ENCODE results near the gene ZMIZ1. TPM values are rescaled to one million over a fixed set of nuclear protein-coding genes. Genes with fewer than 3 reads are reported as not detected.

The ZMIZ1 gene
- total and polyA plus RNA-seq, 2 donors (not counting 1 experiment from before 2014, with no cell fraction given): 6.3 to 30.6 TPM

- H3K27me3 ChIP-seq (ENCODE audit: control insufficient read depth, insufficient read depth, low read length): peaks cover under 1% of the 10 kb centered on the region
- DNase-seq (ENCODE audit: low read depth in 2 of 2): peak in 1 of 2 donors; percentile 38
- H2AFZ ChIP-seq (ENCODE audit: low read length): no peak overlapping the region
- no peaks in the 10 kb centered on the region for H3K79me2 ChIP-seq (ENCODE audit: control insufficient read depth, insufficient read depth, low read length)
- H3K4me2 ChIP-seq (ENCODE audit: extremely low read depth, insufficient read depth, low read length): no peak overlapping the region
- H3K36me3 ChIP-seq (ENCODE audit: control insufficient read depth, insufficient read depth, low read length): no peaks in the 10 kb centered on the region
- no peak overlapping the region for H3K9ac ChIP-seq (ENCODE audit: insufficient read depth, low read length)
- H3K4me1 ChIP-seq (ENCODE audit: control insufficient read depth, extremely low read depth, insufficient read depth, low read length): no peaks in the 10 kb centered on the region
- no peaks in the 10 kb centered on the region for H3K9me3 ChIP-seq (ENCODE audit: control insufficient read depth, insufficient read depth, low read depth, low read length)
- no peak overlapping the region for H3K4me3 ChIP-seq (replicated peaks in 1 of 4; ENCODE audit: control extremely low read depth in 1 of 4, insufficient read depth in 1 of 4, low read depth in 3 of 4, low read length in 4 of 4)
- H4K20me1 ChIP-seq (ENCODE audit: control insufficient read depth, extremely low read depth, insufficient read depth, low read length): no peaks in the 10 kb centered on the region
- H3K27ac ChIP-seq (ENCODE audit: insufficient read depth, low read length): no peak overlapping the region
- TF ChIP-seq EZH2 (IDR thresholded peaks at IDR 0.05; ENCODE audit: low read length, missing control alignments) (no peak), CTCF (conservative IDR thresholded peaks at IDR 0.05 in 1 of 2, IDR thresholded peaks at IDR 0.05 in 1 of 2; ENCODE audit: low read depth in 1 of 2, low read length in 2 of 2) (no peak)
Observed at GRCh38 chr10:79049931-79050895, 18.6 kb upstream of the ZMIZ1 start.

- DNase-seq (ENCODE audit: low read depth in 2 of 2): no peak
- TF ChIP-seq CTCF (conservative IDR thresholded peaks at IDR 0.05 in 1 of 2, IDR thresholded peaks at IDR 0.05 in 1 of 2; ENCODE audit: low read depth in 1 of 2, low read length in 2 of 2) (no peak), EZH2 (IDR thresholded peaks at IDR 0.05; ENCODE audit: low read length, missing control alignments) (no peak)
- Histone ChIP-seq H4K20me1 (ENCODE audit: control insufficient read depth, extremely low read depth, insufficient read depth, low read length) (no peaks in the 10 kb centered on the region), H3K27me3 (ENCODE audit: control insufficient read depth, insufficient read depth, low read length) (no peaks in the 10 kb centered on the region), H3K36me3 (ENCODE audit: control insufficient read depth, insufficient read depth, low read length) (no peaks in the 10 kb centered on the region), H3K9me3 (ENCODE audit: control insufficient read depth, insufficient read depth, low read depth, low read length) (no peaks in the 10 kb centered on the region), H3K9ac (ENCODE audit: insufficient read depth, low read length) (no peak overlapping the region), H3K4me3 (replicated peaks in 1 of 4; ENCODE audit: control extremely low read depth in 1 of 4, insufficient read depth in 1 of 4, low read depth in 3 of 4, low read length in 4 of 4) (no peak overlapping the region), H3K79me2 (ENCODE audit: control insufficient read depth, insufficient read depth, low read length) (no peaks in the 10 kb centered on the region), H3K4me1 (ENCODE audit: control insufficient read depth, extremely low read depth, insufficient read depth, low read length) (no peaks in the 10 kb centered on the region), H3K27ac (ENCODE audit: insufficient read depth, low read length) (no peak overlapping the region), H2AFZ (ENCODE audit: low read length) (no peak overlapping the region), H3K4me2 (ENCODE audit: extremely low read depth, insufficient read depth, low read length) (no peak overlapping the region)
Observed at GRCh38 chr10:79050896-79051555, 17.7 kb upstream of the ZMIZ1 start.

- no peak overlapping the region for H3K27ac ChIP-seq (ENCODE audit: insufficient read depth, low read length)
- no peaks in the 10 kb centered on the region for H3K9me3 ChIP-seq (ENCODE audit: control insufficient read depth, insufficient read depth, low read depth, low read length)
- H4K20me1 ChIP-seq (ENCODE audit: control insufficient read depth, extremely low read depth, insufficient read depth, low read length): no peaks in the 10 kb centered on the region
- H3K4me3 ChIP-seq (replicated peaks in 1 of 4; ENCODE audit: control extremely low read depth in 1 of 4, insufficient read depth in 1 of 4, low read depth in 3 of 4, low read length in 4 of 4): no peak overlapping the region
- no peaks in the 10 kb centered on the region for H3K79me2 ChIP-seq (ENCODE audit: control insufficient read depth, insufficient read depth, low read length)
- H3K9ac ChIP-seq (ENCODE audit: insufficient read depth, low read length): no peak overlapping the region
- TF ChIP-seq EZH2 (IDR thresholded peaks at IDR 0.05; ENCODE audit: low read length, missing control alignments) (no peak), CTCF (conservative IDR thresholded peaks at IDR 0.05 in 1 of 2, IDR thresholded peaks at IDR 0.05 in 1 of 2; ENCODE audit: low read depth in 1 of 2, low read length in 2 of 2) (no peak)
- H3K36me3 ChIP-seq (ENCODE audit: control insufficient read depth, insufficient read depth, low read length): no peaks in the 10 kb centered on the region
- H3K4me2 ChIP-seq (ENCODE audit: extremely low read depth, insufficient read depth, low read length): no peak overlapping the region
- H2AFZ ChIP-seq (ENCODE audit: low read length): no peak overlapping the region
- H3K27me3 ChIP-seq (ENCODE audit: control insufficient read depth, insufficient read depth, low read length): no peaks in the 10 kb centered on the region
- no peak for DNase-seq (ENCODE audit: low read depth in 2 of 2)
- H3K4me1 ChIP-seq (ENCODE audit: control insufficient read depth, extremely low read depth, insufficient read depth, low read length): no peaks in the 10 kb centered on the region
Observed at GRCh38 chr10:79051766-79052165, 17.0 kb upstream of the ZMIZ1 start.

All from fibroblast of lung (primary cell).